GM12878 (cell line): ENCODE results near the gene ULBP2.
"Not testable (repeated sequence)": the region's sequence is repeated elsewhere in the genome, so short reads cannot be mapped to it uniquely, and the experiment has no call there.

Source experiments
- REST ChIP-seq: IDR thresholded peaks from 2 replicates; pipeline ENCODE4 v1.6.1; 2012; ENCODE audit warnings: mild to moderate bottlenecking, low read depth, low read length
- ZBED1 ChIP-seq: IDR thresholded peaks from 2 replicates; pipeline ENCODE4 v1.6.1; 2016; ENCODE audit warnings: borderline replicate concordance

- TF ChIP-seq REST, ZBED1: not testable (repeated sequence)
Measured at GRCh38 chr6:149927025-149927424, 14.8 kb upstream of the ULBP2 start.
